Activated CD8-positive, alpha-beta memory T cell treated with anti-CD3 and anti-CD28 coated beads, Interleukin-2, amount 50 U/mL, for 24 hours (primary cell): Measurements from ENCODE around the gene TTC33.
"Not testable (repeated sequence)": the region's sequence is repeated elsewhere in the genome, so short reads cannot be mapped to it uniquely, and the experiment has no call there.

Experiments used
- DNase-seq: peaks from one replicate; pipeline ENCODE4 v3.0.0-alpha.2; 2020; ENCODE audit errors: extremely low read depth

TTC33 gene

GRCh38 chr5:40653221-40654022 is 102.3 kb downstream of the TTC33 start:
- DNase-seq: no peak

GRCh38 chr5:40652441-40653220 is 103.1 kb downstream of the TTC33 start:
- no peak for DNase-seq

- no peak for DNase-seq
These were observed 104.6 kb downstream of the TTC33 start for GRCh38 chr5:40651201-40651600.

GRCh38 chr5:40649463-40650030 is 106.2 kb downstream of the TTC33 start:
- DNase-seq: no peak

- no peak for DNase-seq
These were observed 107.6 kb downstream of the TTC33 start for GRCh38 chr5:40648150-40648549.

GRCh38 chr5:40646266-40646665 is 109.5 kb downstream of the TTC33 start:
- no peak for DNase-seq

- not testable (repeated sequence) for DNase-seq
These were observed 116.2 kb downstream of the TTC33 start for GRCh38 chr5:40639531-40639930.

- DNase-seq: no peak
These were observed 121.2 kb downstream of the TTC33 start for GRCh38 chr5:40634593-40634992.

GRCh38 chr5:40634154-40634553 is 121.6 kb downstream of the TTC33 start:
- no peak for DNase-seq

- DNase-seq: no peak
These were observed 124.5 kb downstream of the TTC33 start for GRCh38 chr5:40631236-40631635.

GRCh38 chr5:40630126-40630525 is 125.6 kb downstream of the TTC33 start:
- no peak for DNase-seq

GRCh38 chr5:40628407-40628806 is 127.4 kb downstream of the TTC33 start:
- DNase-seq: no peak

GRCh38 chr5:40627706-40628105 is 128.1 kb downstream of the TTC33 start:
- DNase-seq: no peak

- DNase-seq: no peak
These were observed 129.0 kb downstream of the TTC33 start for GRCh38 chr5:40626801-40627200.

GRCh38 chr5:40623480-40624420 is 132.0 kb downstream of the TTC33 start:
- no peak for DNase-seq

- no peak for DNase-seq
These were observed 133.1 kb downstream of the TTC33 start for GRCh38 chr5:40622463-40623252.

GRCh38 chr5:40619421-40619820 is 136.3 kb downstream of the TTC33 start:
- no peak for DNase-seq

GRCh38 chr5:40618926-40619325 is 136.8 kb downstream of the TTC33 start:
- DNase-seq: no peak

GRCh38 chr5:40616781-40617180 is 139.0 kb downstream of the TTC33 start:
- no peak for DNase-seq

- no peak for DNase-seq
These were observed 140.1 kb downstream of the TTC33 start for GRCh38 chr5:40615586-40616170.
